IgD-negative memory B cell (primary cell): ENCODE measurements around the gene PGGT1B. TPM values are rescaled to one million over a fixed set of nuclear protein-coding genes. Genes with fewer than 3 reads are reported as not detected.

ENCODE experiments used
- H3K27ac Mint-ChIP-seq, 3 donors: one replicate each; pipeline ENCODE4 v1.8.0; 2020 to 2022; ENCODE audit warnings: mild to moderate bottlenecking in 3 of 3, mixed read lengths in 3 of 3, moderate library complexity in 1 of 3
- H3K27me3 Mint-ChIP-seq: one replicate; pipeline ENCODE4 v1.8.0; 2021; ENCODE audit warnings: mixed read lengths
- H3K36me3 Mint-ChIP-seq: one replicate; pipeline ENCODE4 v1.8.0; 2020; ENCODE audit warnings: mild to moderate bottlenecking, mixed read lengths
- H3K4me1 Mint-ChIP-seq, 3 donors: one replicate each; pipeline ENCODE4 v1.8.0; 2020 to 2022; ENCODE audit warnings: mixed read lengths in 3 of 3, mild to moderate bottlenecking in 1 of 3
- H3K4me3 Mint-ChIP-seq, 4 donors: one replicate each; pipeline ENCODE4 v1.8.0; 2020 to 2022; ENCODE audit warnings: mild to moderate bottlenecking in 4 of 4, mixed read lengths in 4 of 4, moderate library complexity in 3 of 4
- H3K9me3 Mint-ChIP-seq, 3 donors: one replicate each; pipeline ENCODE4 v1.8.0; 2020 to 2021; ENCODE audit warnings: mixed read lengths in 3 of 3, mild to moderate bottlenecking in 1 of 3
- polyA plus RNA-seq: library from polyadenylated mRNA; unstranded; fragments of 300-500 nt; fragmentation: Illumina TruSeq; gene quantifications from one replicate; pipeline ENCODE4 v1.2.3, GENCODE V29; 2021

Gene PGGT1B
- polyA plus RNA-seq, result 13.3 TPM

GRCh38 chr5:115262321-115263077 is at the start of gene PGGT1B:
PGGT1B (minus strand) TSS chr5:115262877; CDS start chr5:115262851, 26 bp downstream.
- no peaks in the 10 kb centered on the region for H3K27me3 Mint-ChIP-seq
- H3K4me1 Mint-ChIP-seq, result peaks cover 17 to 43% (median 41%) of the 10 kb centered on the region in 3 donors
- H3K9me3 Mint-ChIP-seq, result no peaks in the 10 kb centered on the region
- H3K36me3 Mint-ChIP-seq, result no peaks in the 10 kb centered on the region
- H3K4me3 Mint-ChIP-seq, result peak within 1 kb of the TSS; percentile 91 to 100 (median 97)
- H3K27ac Mint-ChIP-seq, result peak within 1 kb of the TSS; percentile 34 to 98 (median 98)

DNA sequence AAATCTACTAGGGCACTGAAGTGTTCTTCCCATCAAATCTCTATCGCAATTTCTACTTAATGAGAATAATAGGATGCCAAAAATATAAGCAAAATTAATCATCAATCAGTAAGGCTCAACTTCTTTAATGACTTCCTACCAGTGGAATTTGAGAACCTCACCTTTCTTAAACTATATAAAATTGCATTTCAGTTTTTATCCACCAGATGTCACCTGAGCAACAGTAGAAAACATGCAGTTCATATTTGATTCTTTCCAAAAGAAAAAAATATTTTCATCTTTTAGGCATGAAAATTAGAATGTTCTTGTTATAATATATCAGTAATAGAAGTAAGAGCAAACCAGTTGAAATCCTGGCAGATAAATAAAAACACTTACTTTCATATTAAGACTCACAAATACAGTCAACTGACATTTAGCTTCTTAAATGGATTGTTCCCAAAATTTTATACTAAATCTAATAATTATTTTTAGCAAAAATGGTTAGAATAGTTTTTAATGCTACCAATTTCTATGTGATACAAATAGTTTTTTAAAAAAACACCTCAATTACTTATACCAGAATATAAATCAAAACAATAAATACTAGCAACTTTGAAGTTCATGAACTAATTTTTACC is 47.2 kb upstream of the PGGT1B start:
- Mint-ChIP-seq H3K36me3 (no peaks in the 10 kb centered on the region), H3K9me3 (no peaks in the 10 kb centered on the region), H3K4me3 (no peak overlapping the region), H3K27ac (no peak overlapping the region), H3K27me3 (no peaks in the 10 kb centered on the region), H3K4me1 (no peaks in the 10 kb centered on the region)

- H3K27me3 Mint-ChIP-seq, result no peaks in the 10 kb centered on the region
- no peak overlapping the region for H3K27ac Mint-ChIP-seq
- no peak overlapping the region for H3K4me3 Mint-ChIP-seq
- no peaks in the 10 kb centered on the region for H3K9me3 Mint-ChIP-seq
- no peaks in the 10 kb centered on the region for H3K4me1 Mint-ChIP-seq
- no peaks in the 10 kb centered on the region for H3K36me3 Mint-ChIP-seq
Observed at GRCh38 chr5:115308815-115309214, 46.1 kb upstream of the PGGT1B start.

DNA sequence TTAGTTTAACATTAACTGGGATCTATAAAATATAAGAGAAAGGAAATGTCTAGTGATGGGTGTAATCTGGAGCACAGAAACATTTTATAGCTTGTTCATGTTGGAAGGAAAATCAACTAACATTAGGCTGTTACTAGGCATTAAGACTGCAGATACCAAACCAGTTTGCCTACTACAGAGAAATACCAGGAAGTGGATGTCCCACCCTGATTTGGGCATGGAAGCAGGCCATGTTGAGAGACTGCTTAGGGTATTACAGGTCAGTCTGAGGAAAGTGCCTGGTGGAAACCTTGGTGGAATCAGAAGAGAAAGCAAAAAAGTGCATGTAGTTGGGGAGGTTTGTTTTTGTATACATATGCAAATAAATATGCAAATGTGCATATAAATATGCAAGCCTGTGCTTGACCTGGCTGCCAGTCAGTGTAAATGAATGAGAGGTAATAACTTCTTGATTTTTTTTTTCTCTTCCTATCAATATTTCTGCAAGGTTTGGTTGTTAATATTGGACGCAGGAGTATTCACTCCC is 43.4 kb upstream of the PGGT1B start:
- Mint-ChIP-seq H3K27ac (no peak overlapping the region), H3K9me3 (no peaks in the 10 kb centered on the region), H3K36me3 (no peaks in the 10 kb centered on the region), H3K4me1 (no peaks in the 10 kb centered on the region), H3K27me3 (peaks cover 1% of the 10 kb centered on the region), H3K4me3 (no peak overlapping the region)

DNA sequence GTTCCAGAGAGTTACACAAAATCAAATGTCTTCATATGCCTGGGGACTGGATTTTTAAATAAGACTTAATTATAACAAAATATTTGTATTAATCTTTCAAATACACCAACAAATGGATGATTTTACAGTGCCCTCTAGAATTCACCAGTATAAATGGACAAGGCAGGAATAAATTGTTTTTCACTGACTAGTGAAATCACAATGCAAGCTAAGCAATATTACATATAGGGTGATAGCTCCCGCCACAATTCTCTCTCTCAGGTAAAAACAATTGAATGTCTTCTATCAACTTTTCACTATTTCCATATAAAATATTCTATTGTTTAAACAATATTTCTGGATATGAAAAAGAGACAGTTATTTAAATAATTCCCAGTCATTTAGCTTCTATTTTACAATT is 41.8 kb upstream of the PGGT1B start:
- Mint-ChIP-seq H3K9me3 (no peaks in the 10 kb centered on the region), H3K36me3 (no peaks in the 10 kb centered on the region), H3K27ac (no peak overlapping the region), H3K4me3 (no peak overlapping the region), H3K4me1 (no peaks in the 10 kb centered on the region), H3K27me3 (peaks cover 1% of the 10 kb centered on the region)

GRCh38 chr5:115298811-115299210 is 36.1 kb upstream of the PGGT1B start:
- H3K4me3 Mint-ChIP-seq, result peak overlapping the region in 1 of 4 donors; percentile 7
- peaks cover 1% of the 10 kb centered on the region for H3K27me3 Mint-ChIP-seq
- no peaks in the 10 kb centered on the region for H3K36me3 Mint-ChIP-seq
- H3K27ac Mint-ChIP-seq, result no peak overlapping the region
- peaks cover 11 to 23% (median 12%) of the 10 kb centered on the region in 3 donors for H3K4me1 Mint-ChIP-seq
- H3K9me3 Mint-ChIP-seq, result no peaks in the 10 kb centered on the region

DNA sequence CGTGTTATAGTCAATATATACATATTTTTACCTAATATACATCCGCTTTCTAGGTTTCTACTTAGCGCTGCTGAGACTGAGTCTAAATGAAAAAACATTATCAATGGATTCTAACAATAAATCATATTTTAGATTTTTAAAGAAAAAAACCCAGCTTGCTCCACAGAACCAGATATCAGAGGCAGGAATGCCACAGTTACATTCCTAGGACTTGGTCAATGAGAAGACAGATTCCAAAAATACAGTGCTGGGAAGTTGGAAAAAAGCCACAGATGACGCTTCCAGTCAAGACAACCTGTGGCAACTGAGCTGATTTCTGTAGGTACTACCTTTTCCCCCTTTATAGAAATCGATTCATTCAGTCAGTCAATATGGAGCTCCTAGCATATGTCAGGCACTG is 34.4 kb upstream of the PGGT1B start:
- no peak overlapping the region for H3K27ac Mint-ChIP-seq
- peak overlapping the region; percentile 44 to 83 (median 64) for H3K4me3 Mint-ChIP-seq
- H3K9me3 Mint-ChIP-seq, result no peaks in the 10 kb centered on the region
- H3K27me3 Mint-ChIP-seq, result peaks cover 1% of the 10 kb centered on the region
- peaks cover 12 to 23% (median 13%) of the 10 kb centered on the region in 3 donors for H3K4me1 Mint-ChIP-seq
- peaks cover 5% of the 10 kb centered on the region for H3K36me3 Mint-ChIP-seq

DNA sequence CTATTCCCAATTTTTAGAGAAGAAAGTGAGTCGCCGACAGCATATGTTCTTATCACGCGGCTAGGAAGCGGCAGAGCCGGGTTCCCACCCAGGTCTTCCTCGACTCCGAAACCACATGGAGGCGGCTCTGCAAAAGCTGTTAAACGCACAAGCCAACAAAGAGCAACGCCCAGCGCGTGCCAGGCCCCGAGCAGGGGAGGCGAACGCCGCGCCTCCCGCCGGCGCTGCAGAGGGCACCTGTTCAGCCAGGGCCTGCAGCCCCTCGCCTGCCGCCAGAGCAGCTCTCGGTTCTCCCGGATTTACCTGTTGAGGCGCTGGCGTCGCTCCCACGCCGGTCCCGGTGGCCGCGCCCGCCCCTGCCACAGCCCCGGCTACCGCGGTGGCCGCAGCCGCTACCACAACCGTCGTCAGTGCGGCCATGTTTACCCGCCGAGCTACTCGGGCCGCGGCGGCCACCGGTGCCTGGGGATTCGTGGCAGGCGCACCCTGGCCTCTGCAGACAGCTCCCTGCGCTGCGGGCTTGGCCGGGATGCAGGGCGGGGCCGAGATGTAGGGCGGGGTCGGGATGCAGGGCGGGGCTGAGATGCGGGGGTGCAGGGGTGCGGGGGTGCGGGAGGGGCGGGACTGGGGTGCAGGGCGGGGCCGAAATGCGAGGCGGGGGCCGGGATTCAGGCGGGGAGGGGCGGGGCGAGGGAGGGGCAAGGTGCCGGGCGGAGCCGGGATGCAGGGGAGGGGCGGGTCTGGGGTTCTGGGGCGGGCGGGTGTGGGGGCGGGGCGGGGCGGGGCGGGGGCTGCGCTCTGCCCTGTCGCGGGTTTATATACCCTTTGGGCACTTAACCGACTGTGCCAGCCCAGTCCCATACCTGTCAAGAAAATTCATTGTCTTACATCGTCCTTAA is 33.7 kb upstream of the PGGT1B start, which contains the start of gene CCDC112:
Gene CCDC112, minus strand, starts transcription at position 531 of the 899 bp plus-strand sequence. Its CDS starts 111 bp downstream, at position 420.
- Mint-ChIP-seq H3K4me3 (peak within 1 kb of the TSS; percentile 83 to 95 (median 88)), H3K9me3 (no peaks in the 10 kb centered on the region), H3K4me1 (peaks cover 12 to 23% (median 14%) of the 10 kb centered on the region in 3 donors), H3K36me3 (peaks cover 7% of the 10 kb centered on the region), H3K27me3 (peaks cover 1% of the 10 kb centered on the region), H3K27ac (peak within 1 kb of the TSS; percentile 21 to 91 (median 34))

DNA sequence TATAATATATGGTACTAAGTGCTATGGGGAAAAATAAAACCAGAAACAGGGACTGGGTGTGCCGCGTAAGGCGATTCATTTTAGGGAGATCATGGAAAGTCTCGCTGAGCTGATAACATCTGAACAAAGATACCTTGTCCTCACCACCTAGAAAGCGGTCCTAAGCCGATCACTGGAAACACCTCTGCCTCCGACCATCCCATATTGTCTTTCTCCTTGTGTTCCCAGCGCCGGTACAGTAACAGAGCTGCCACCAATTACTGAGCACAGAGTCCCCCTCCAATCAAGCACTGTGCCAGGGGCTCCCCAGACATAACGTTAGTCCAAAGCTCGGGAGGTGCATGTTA is 33.1 kb upstream of the PGGT1B start:
- peak overlapping the region; percentile 83 to 95 (median 88) for H3K4me3 Mint-ChIP-seq
- H3K27ac Mint-ChIP-seq, result peak overlapping the region; percentile 7 to 91 (median 34)
- peaks cover 0 to 2% (median 0%) of the 10 kb centered on the region in 3 donors for H3K9me3 Mint-ChIP-seq
- H3K27me3 Mint-ChIP-seq, result peaks cover 1% of the 10 kb centered on the region
- H3K4me1 Mint-ChIP-seq, result peaks cover 12 to 23% (median 14%) of the 10 kb centered on the region in 3 donors
- peaks cover 7% of the 10 kb centered on the region for H3K36me3 Mint-ChIP-seq

DNA sequence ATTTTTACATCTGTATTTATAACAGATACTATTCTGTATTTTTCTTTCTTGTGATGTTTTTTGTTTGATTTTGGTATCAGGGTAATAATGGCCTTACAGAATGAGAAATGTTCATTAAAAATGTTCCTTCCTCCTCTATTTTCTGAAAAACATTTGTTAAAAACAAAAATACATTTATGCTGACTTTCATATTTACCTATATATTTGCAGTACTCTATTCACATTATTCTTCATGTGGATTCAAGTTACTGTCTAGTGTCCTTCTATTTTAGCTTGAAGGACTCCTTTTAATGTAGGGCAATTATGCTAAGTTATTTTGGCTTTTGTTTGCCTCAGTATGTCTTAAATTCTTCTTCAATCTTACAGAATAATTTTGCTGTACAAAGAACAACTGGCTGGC is 28.7 kb upstream of the PGGT1B start:
- Mint-ChIP-seq H3K27me3 (peaks cover 1% of the 10 kb centered on the region), H3K4me3 (no peak overlapping the region), H3K27ac (no peak overlapping the region), H3K4me1 (peaks cover 11 to 17% (median 13%) of the 10 kb centered on the region in 3 donors), H3K9me3 (peaks cover 0 to 2% (median 0%) of the 10 kb centered on the region in 3 donors), H3K36me3 (peaks cover 8% of the 10 kb centered on the region)

DNA sequence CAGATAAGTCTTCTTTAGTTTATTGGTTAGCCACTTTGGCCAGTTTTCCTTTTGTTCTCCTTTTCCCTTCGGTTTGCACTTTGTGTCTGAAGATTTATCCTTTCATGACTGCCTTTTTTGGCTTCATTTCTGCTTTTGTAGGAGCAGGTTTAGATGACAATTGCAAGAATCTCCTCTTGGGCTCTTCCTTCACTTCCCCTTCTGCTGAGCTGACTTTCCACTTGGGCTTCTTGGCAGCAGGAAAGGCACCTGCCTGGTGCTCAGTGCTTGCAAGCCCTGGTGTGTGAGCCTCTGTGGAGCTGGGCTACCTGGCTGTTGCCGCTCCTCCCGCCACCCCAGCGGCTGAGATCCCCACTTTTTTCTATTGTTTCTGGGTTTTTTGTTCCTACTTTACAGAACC is 26.4 kb upstream of the PGGT1B start:
- no peak overlapping the region for H3K4me3 Mint-ChIP-seq
- peaks cover 0 to 2% (median 0%) of the 10 kb centered on the region in 3 donors for H3K9me3 Mint-ChIP-seq
- no peak overlapping the region for H3K27ac Mint-ChIP-seq
- peaks cover 8% of the 10 kb centered on the region for H3K36me3 Mint-ChIP-seq
- peaks cover 3 to 7% (median 6%) of the 10 kb centered on the region in 3 donors for H3K4me1 Mint-ChIP-seq
- peaks cover 1% of the 10 kb centered on the region for H3K27me3 Mint-ChIP-seq

DNA sequence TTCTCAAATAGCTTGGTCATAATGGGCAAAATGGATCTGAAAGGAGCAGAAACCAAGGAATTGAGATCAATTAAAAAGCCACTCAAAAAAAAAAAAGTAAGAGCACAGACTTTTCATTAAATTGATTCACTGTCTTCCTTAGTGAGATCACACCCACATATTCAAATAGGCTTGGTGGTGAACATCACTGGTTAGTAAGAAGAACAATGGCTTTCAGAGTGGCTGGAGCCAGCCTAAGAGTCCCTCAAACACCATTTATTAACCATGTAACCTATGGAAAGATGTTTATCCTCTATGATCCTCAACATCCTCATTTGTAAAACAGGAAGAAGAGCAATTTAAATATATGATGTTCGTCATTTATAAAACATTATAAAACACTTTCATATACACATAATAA is 21.3 kb upstream of the PGGT1B start:
- Mint-ChIP-seq H3K4me3 (no peak overlapping the region), H3K27ac (no peak overlapping the region), H3K27me3 (no peaks in the 10 kb centered on the region), H3K9me3 (no peaks in the 10 kb centered on the region), H3K4me1 (peaks cover 0 to 7% (median 6%) of the 10 kb centered on the region in 3 donors), H3K36me3 (peaks cover 2% of the 10 kb centered on the region)

DNA sequence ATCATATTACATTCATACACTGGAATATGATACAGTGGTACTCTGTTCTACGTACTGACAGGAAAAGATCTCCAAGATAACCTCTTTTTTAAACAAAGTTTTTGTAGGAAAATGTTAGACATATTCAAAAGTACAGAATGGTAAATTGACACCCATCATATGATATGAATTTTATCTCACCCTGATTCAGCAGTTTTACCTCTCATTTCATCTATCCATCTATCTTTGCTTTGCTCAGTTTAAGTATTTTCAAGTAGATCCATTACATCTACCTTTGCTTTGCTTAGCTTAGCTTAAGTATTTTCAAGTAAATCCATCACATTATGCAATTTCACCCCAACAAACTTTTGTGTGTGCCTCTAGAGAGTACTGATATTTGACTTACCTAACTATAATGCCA is 19.5 kb upstream of the PGGT1B start:
- Mint-ChIP-seq H3K4me3 (no peak overlapping the region), H3K9me3 (no peaks in the 10 kb centered on the region), H3K27ac (no peak overlapping the region), H3K36me3 (no peaks in the 10 kb centered on the region), H3K4me1 (peaks cover 0 to 6% (median 5%) of the 10 kb centered on the region in 3 donors), H3K27me3 (no peaks in the 10 kb centered on the region)

GRCh38 chr5:115274584-115274983 is 11.9 kb upstream of the PGGT1B start:
- Mint-ChIP-seq H3K4me3 (no peak overlapping the region), H3K27me3 (no peaks in the 10 kb centered on the region), H3K27ac (peak overlapping the region in 2 of 3 donors; percentile 34 to 88), H3K9me3 (no peaks in the 10 kb centered on the region), H3K36me3 (peaks cover 5% of the 10 kb centered on the region), H3K4me1 (peaks cover 11 to 38% (median 22%) of the 10 kb centered on the region in 3 donors)
